ENCODE measurements around the gene FIP1L1.

- TF ChIP-seq POLR2A (IDR thresholded peaks at IDR 0.05) (no peak), CTCF (IDR thresholded peaks at IDR 0.05) (no peak)
These were observed 15.3 kb upstream of the FIP1L1 start for GRCh38 chr4:53362093-53362492.
